Loucy (cell line): ENCODE data around the gene DLX6.

Experiments
- H2AFZ ChIP-seq: fragments of 200-600 bp; sonication (generic); 2 replicates; pipeline ENCODE4 v1.6.0; 2016; ENCODE audit warnings: antibody characterized with exemption, mild to moderate bottlenecking, low read length, moderate library complexity
- H3F3A ChIP-seq: fragments of 200-600 bp; 2 replicates; pipeline ENCODE4 v1.6.0; 2016; ENCODE audit warnings: antibody characterized with exemption, low read depth, mild to moderate bottlenecking
- H3K27me3 ChIP-seq: fragments of 200-600 bp; sonication (generic); 2 replicates; pipeline ENCODE4 v1.6.1; 2014; ENCODE audit warnings: low read length, mild to moderate bottlenecking; ENCODE audit not compliant: insufficient read depth, poor library complexity, severe bottlenecking
- H3K36me3 ChIP-seq: fragments of 200-600 bp; sonication (generic); 2 replicates; pipeline ENCODE4 v1.6.1; 2016; ENCODE audit warnings: low read length; ENCODE audit not compliant: insufficient read depth
- H3K4me1 ChIP-seq: fragments of 200-600 bp; sonication (generic); 2 replicates; pipeline ENCODE4 v1.5.1; 2014; ENCODE audit warnings: low read length, mild to moderate bottlenecking; ENCODE audit not compliant: insufficient read depth, poor library complexity, severe bottlenecking
- H3K4me2 ChIP-seq: fragments of 200-600 bp; sonication (generic); 2 replicates; pipeline ENCODE4 v1.6.0; 2014; ENCODE audit warnings: antibody characterized with exemption, low read length, low read depth, mild to moderate bottlenecking; ENCODE audit not compliant: poor library complexity, severe bottlenecking
- H3K4me3 ChIP-seq: fragments of 200-600 bp; sonication (generic); 2 replicates; pipeline ENCODE4 v1.5.1; 2014; ENCODE audit warnings: low read length, mild to moderate bottlenecking, mixed read lengths; ENCODE audit not compliant: poor library complexity, severe bottlenecking
- H3K79me2 ChIP-seq: fragments of 200-600 bp; sonication (generic); 2 replicates; pipeline ENCODE4 v1.6.1; 2014; ENCODE audit warnings: low read length; ENCODE audit not compliant: insufficient read depth
- H3K9ac ChIP-seq: fragments of 200-600 bp; sonication (generic); 2 replicates; pipeline ENCODE4 v1.6.0; 2014; ENCODE audit warnings: mild to moderate bottlenecking, low read depth, low read length, moderate library complexity; ENCODE audit not compliant: poor library complexity, severe bottlenecking
- H3K9me2 ChIP-seq: fragments of 200-600 bp; sonication (generic); replicated peaks from 2 replicates; pipeline ENCODE4 v1.6.1; 2016; ENCODE audit warnings: low read depth, low read length, mixed read lengths
- H3K9me3 ChIP-seq: fragments of 200-600 bp; sonication (generic); 2 replicates; pipeline ENCODE4 v1.6.1; 2014; ENCODE audit warnings: mild to moderate bottlenecking, antibody characterized with exemption, low read length, low read depth; ENCODE audit not compliant: insufficient read depth
- H4K20me1 ChIP-seq: fragments of 200-600 bp; sonication (generic); 2 replicates; pipeline ENCODE4 v1.6.0; 2014; ENCODE audit warnings: antibody characterized with exemption, low read length, mild to moderate bottlenecking; ENCODE audit not compliant: insufficient read depth, poor library complexity, severe bottlenecking
- CTCF ChIP-seq: fragments of 200-600 bp; sonication (generic); conservative IDR thresholded peaks from 2 replicates; pipeline ENCODE4 v1.5.1; 2014; ENCODE audit warnings: mild to moderate bottlenecking, antibody characterized with exemption, low read length
- EZH2phosphoT487 ChIP-seq: fragments of 200-600 bp; IDR thresholded peaks from 2 replicates; pipeline ENCODE4 v1.6.1; 2018; ENCODE audit warnings: antibody characterized with exemption, mild to moderate bottlenecking, moderate library complexity, borderline replicate concordance

DLX6 gene

GRCh38 chr7:97018791-97019531, 13.6 kb downstream of the DLX6 start:
- Histone ChIP-seq H4K20me1 (no peaks in the 10 kb centered on the region), H3F3A (no peaks in the 10 kb centered on the region), H2AFZ (no peak overlapping the region), H3K36me3 (no peaks in the 10 kb centered on the region), H3K79me2 (no peaks in the 10 kb centered on the region), H3K4me1 (no peaks in the 10 kb centered on the region), H3K9me2 (no peaks in the 10 kb centered on the region), H3K4me3 (no peak overlapping the region), H3K4me2 (no peak overlapping the region), H3K9ac (no peak overlapping the region), H3K27me3 (no peaks in the 10 kb centered on the region), H3K9me3 (no peaks in the 10 kb centered on the region)
- TF ChIP-seq CTCF = no peak

- no peaks in the 10 kb centered on the region for H4K20me1 ChIP-seq
- H3F3A ChIP-seq = no peaks in the 10 kb centered on the region
- no peak for TF ChIP-seq EZH2phosphoT487
- no peak for TF ChIP-seq CTCF
- no peaks in the 10 kb centered on the region for H3K36me3 ChIP-seq
- no peak overlapping the region for H2AFZ ChIP-seq
- no peaks in the 10 kb centered on the region for H3K27me3 ChIP-seq
- no peaks in the 10 kb centered on the region for H3K4me1 ChIP-seq
- H3K79me2 ChIP-seq = no peaks in the 10 kb centered on the region
- H3K4me2 ChIP-seq = no peak overlapping the region
- no peaks in the 10 kb centered on the region for H3K9me2 ChIP-seq
- no peaks in the 10 kb centered on the region for H3K9me3 ChIP-seq
- H3K4me3 ChIP-seq = no peak overlapping the region
- H3K9ac ChIP-seq = no peak overlapping the region
Observed at GRCh38 chr7:97019710-97020225, 14.4 kb downstream of the DLX6 start.

GRCh38 chr7:97020601-97020995, 15.2 kb downstream of the DLX6 start:
- H3K4me1 ChIP-seq = no peaks in the 10 kb centered on the region
- H3K27me3 ChIP-seq = no peaks in the 10 kb centered on the region

More at GRCh38 chr7:97020601-97020995, 15.2 kb downstream of the DLX6 start:
- TF ChIP-seq EZH2phosphoT487 (no peak), CTCF (no peak)
- H4K20me1 ChIP-seq = no peaks in the 10 kb centered on the region
- H3K9ac ChIP-seq = no peak overlapping the region
- H3K4me2 ChIP-seq = no peak overlapping the region
- H3K79me2 ChIP-seq = no peaks in the 10 kb centered on the region
- no peaks in the 10 kb centered on the region for H3K36me3 ChIP-seq
- H3K9me2 ChIP-seq = no peaks in the 10 kb centered on the region
- no peak overlapping the region for H3K4me3 ChIP-seq
- no peaks in the 10 kb centered on the region for H3F3A ChIP-seq
- no peak overlapping the region for H2AFZ ChIP-seq
- no peaks in the 10 kb centered on the region for H3K9me3 ChIP-seq
